ENCODE measurements around the gene DTWD2. TPM values are rescaled to one million over a fixed set of nuclear protein-coding genes. Genes with fewer than 3 reads are reported as not detected.
"Not testable (repeated sequence)": the region's sequence is repeated elsewhere in the genome, so short reads cannot be mapped to it uniquely, and the experiment has no call there.

DTWD2 gene
- total RNA-seq, 2 donors from 2014 or later, result 3.3 to 4.9 TPM

GRCh38 chr5:118854819-118855218 lies 133.5 kb downstream of the DTWD2 start:
- no peaks in the 10 kb centered on the region for H3K27me3 Mint-ChIP-seq
- H3K4me1 Mint-ChIP-seq (ENCODE audit: low read depth in 2 of 2), result no peaks in the 10 kb centered on the region
- no peak for ATAC-seq
- H3K27ac Mint-ChIP-seq, result no peak overlapping the region
- no peak overlapping the region for H3K4me3 Mint-ChIP-seq
- peaks cover 6% of the 10 kb centered on the region for H3K36me3 Mint-ChIP-seq
- H3K9me3 Mint-ChIP-seq, result peaks cover 11% of the 10 kb centered on the region
- no peak for DNase-seq (ENCODE audit: low spot score)

- H3K4me3 Mint-ChIP-seq; H3K27ac Mint-ChIP-seq; H3K27me3 Mint-ChIP-seq; DNase-seq (ENCODE audit: low spot score); H3K4me1 Mint-ChIP-seq (ENCODE audit: low read depth in 2 of 2); ATAC-seq: not testable (repeated sequence)
- H3K9me3 Mint-ChIP-seq, result peaks cover 11% of the 10 kb centered on the region
- H3K36me3 Mint-ChIP-seq, result peaks cover 12% of the 10 kb centered on the region
Measured at GRCh38 chr5:118851785-118852184, 136.6 kb downstream of the DTWD2 start.

- not testable (repeated sequence) for H3K27me3 Mint-ChIP-seq; H3K4me1 Mint-ChIP-seq (ENCODE audit: low read depth in 2 of 2); H3K4me3 Mint-ChIP-seq; ATAC-seq; DNase-seq (ENCODE audit: low spot score); H3K27ac Mint-ChIP-seq
- Mint-ChIP-seq H3K9me3 (peaks cover 11% of the 10 kb centered on the region), H3K36me3 (peaks cover 18% of the 10 kb centered on the region)
Measured at GRCh38 chr5:118849507-118849906, 138.8 kb downstream of the DTWD2 start.

GRCh38 chr5:118844351-118844750 lies 144.0 kb downstream of the DTWD2 start:
- DNase-seq (ENCODE audit: low spot score) (no peak), ATAC-seq (no peak)
- H3K27me3 Mint-ChIP-seq, result no peaks in the 10 kb centered on the region
- no peaks in the 10 kb centered on the region for H3K9me3 Mint-ChIP-seq
- H3K4me1 Mint-ChIP-seq (ENCODE audit: low read depth in 2 of 2), result no peaks in the 10 kb centered on the region
- no peak overlapping the region for H3K4me3 Mint-ChIP-seq
- no peak overlapping the region for H3K27ac Mint-ChIP-seq
- H3K36me3 Mint-ChIP-seq, result peaks cover 9% of the 10 kb centered on the region

GRCh38 chr5:118834710-118835109 lies 153.6 kb downstream of the DTWD2 start:
- Mint-ChIP-seq H3K27me3 (no peaks in the 10 kb centered on the region), H3K4me3 (no peak overlapping the region), H3K4me1 (ENCODE audit: low read depth in 2 of 2) (no peaks in the 10 kb centered on the region), H3K36me3 (no peaks in the 10 kb centered on the region), H3K9me3 (no peaks in the 10 kb centered on the region), H3K27ac (no peak overlapping the region)
- no peak for ATAC-seq
- no peak for DNase-seq (ENCODE audit: low spot score)

GRCh38 chr5:118832974-118833373 lies 155.4 kb downstream of the DTWD2 start:
- H3K36me3 Mint-ChIP-seq, result no peaks in the 10 kb centered on the region
- H3K9me3 Mint-ChIP-seq, result no peaks in the 10 kb centered on the region

GRCh38 chr5:118825226-118825625 lies 163.1 kb downstream of the DTWD2 start:
- Mint-ChIP-seq H3K4me1 (ENCODE audit: low read depth in 2 of 2) (no peaks in the 10 kb centered on the region), H3K36me3 (no peaks in the 10 kb centered on the region), H3K27ac (no peak overlapping the region), H3K9me3 (no peaks in the 10 kb centered on the region), H3K4me3 (no peak overlapping the region), H3K27me3 (no peaks in the 10 kb centered on the region)
- no peak for ATAC-seq
- DNase-seq (ENCODE audit: low spot score), result no peak

More at GRCh38 chr5:118832974-118833373, 155.4 kb downstream of the DTWD2 start:
- H3K27ac Mint-ChIP-seq, result no peak overlapping the region
- DNase-seq (ENCODE audit: low spot score) (no peak), ATAC-seq (no peak)
- H3K4me1 Mint-ChIP-seq (ENCODE audit: low read depth in 2 of 2), result no peaks in the 10 kb centered on the region
- no peak overlapping the region for H3K4me3 Mint-ChIP-seq
- no peaks in the 10 kb centered on the region for H3K27me3 Mint-ChIP-seq

GRCh38 chr5:118818604-118819003 lies 169.7 kb downstream of the DTWD2 start:
- Mint-ChIP-seq H3K4me3 (no peak overlapping the region), H3K9me3 (no peaks in the 10 kb centered on the region), H3K4me1 (ENCODE audit: low read depth in 2 of 2) (no peaks in the 10 kb centered on the region), H3K27ac (no peak overlapping the region), H3K27me3 (no peaks in the 10 kb centered on the region), H3K36me3 (no peaks in the 10 kb centered on the region)
- DNase-seq (ENCODE audit: low spot score) (no peak), ATAC-seq (no peak)

- Mint-ChIP-seq H3K27me3 (no peaks in the 10 kb centered on the region), H3K27ac (no peak overlapping the region), H3K4me3 (no peak overlapping the region), H3K36me3 (peaks cover 9% of the 10 kb centered on the region), H3K4me1 (ENCODE audit: low read depth in 2 of 2) (no peaks in the 10 kb centered on the region), H3K9me3 (peaks cover 9% of the 10 kb centered on the region)
- ATAC-seq (no peak), DNase-seq (ENCODE audit: low spot score) (no peak)
Measured at GRCh38 chr5:118808441-118808840, 179.9 kb downstream of the DTWD2 start.

- Mint-ChIP-seq H3K4me3 (no peak overlapping the region), H3K36me3 (peaks cover 9% of the 10 kb centered on the region), H3K27ac (no peak overlapping the region), H3K4me1 (ENCODE audit: low read depth in 2 of 2) (no peaks in the 10 kb centered on the region), H3K9me3 (peaks cover 9% of the 10 kb centered on the region), H3K27me3 (no peaks in the 10 kb centered on the region)
- no peak for ATAC-seq
- no peak for DNase-seq (ENCODE audit: low spot score)
Measured at GRCh38 chr5:118806571-118806970, 181.8 kb downstream of the DTWD2 start.

GRCh38 chr5:118802335-118802734 lies 186.0 kb downstream of the DTWD2 start:
- Mint-ChIP-seq H3K36me3 (no peaks in the 10 kb centered on the region), H3K4me1 (ENCODE audit: low read depth in 2 of 2) (no peaks in the 10 kb centered on the region), H3K9me3 (peaks cover 2% of the 10 kb centered on the region), H3K4me3 (no peak overlapping the region), H3K27ac (no peak overlapping the region), H3K27me3 (no peaks in the 10 kb centered on the region)
- DNase-seq (ENCODE audit: low spot score) (no peak), ATAC-seq (no peak)

GRCh38 chr5:118796081-118796480 lies 192.3 kb downstream of the DTWD2 start:
- DNase-seq (ENCODE audit: low spot score) (no peak), ATAC-seq (no peak)
- Mint-ChIP-seq H3K27me3 (no peaks in the 10 kb centered on the region), H3K4me1 (ENCODE audit: low read depth in 2 of 2) (no peaks in the 10 kb centered on the region), H3K9me3 (no peaks in the 10 kb centered on the region), H3K4me3 (no peak overlapping the region), H3K27ac (no peak overlapping the region), H3K36me3 (no peaks in the 10 kb centered on the region)

- no peak overlapping the region for H3K4me3 Mint-ChIP-seq
- no peak for ATAC-seq
- no peaks in the 10 kb centered on the region for H3K9me3 Mint-ChIP-seq
- H3K27me3 Mint-ChIP-seq, result peaks cover 0 to 2% of the 10 kb centered on the region in 2 donors
- H3K36me3 Mint-ChIP-seq, result no peaks in the 10 kb centered on the region
- H3K4me1 Mint-ChIP-seq (ENCODE audit: low read depth in 2 of 2), result no peaks in the 10 kb centered on the region
- no peak for DNase-seq (ENCODE audit: low spot score)
- no peak overlapping the region for H3K27ac Mint-ChIP-seq
Measured at GRCh38 chr5:118794281-118794680, 194.1 kb downstream of the DTWD2 start.

GRCh38 chr5:118793652-118794051 lies 194.7 kb downstream of the DTWD2 start:
- H3K27me3 Mint-ChIP-seq, result peaks cover 0 to 2% of the 10 kb centered on the region in 2 donors
- no peak for ATAC-seq
- H3K9me3 Mint-ChIP-seq, result no peaks in the 10 kb centered on the region
- no peak for DNase-seq (ENCODE audit: low spot score)
- no peaks in the 10 kb centered on the region for H3K4me1 Mint-ChIP-seq (ENCODE audit: low read depth in 2 of 2)
- H3K27ac Mint-ChIP-seq, result no peak overlapping the region
- H3K4me3 Mint-ChIP-seq, result no peak overlapping the region
- H3K36me3 Mint-ChIP-seq, result no peaks in the 10 kb centered on the region

GRCh38 chr5:118793091-118793490 lies 195.3 kb downstream of the DTWD2 start:
- Mint-ChIP-seq H3K9me3 (no peaks in the 10 kb centered on the region), H3K4me3 (no peak overlapping the region), H3K4me1 (ENCODE audit: low read depth in 2 of 2) (no peaks in the 10 kb centered on the region), H3K36me3 (no peaks in the 10 kb centered on the region), H3K27ac (no peak overlapping the region), H3K27me3 (peaks cover 0 to 5% of the 10 kb centered on the region in 2 donors)
- ATAC-seq, result no peak
- DNase-seq (ENCODE audit: low spot score), result no peak
